Measurements from ENCODE around the gene TTLL4.
A peak's percentile ranks its signal among the peaks of the same experiment; 100 is the strongest.

Gene TTLL4

DNA sequence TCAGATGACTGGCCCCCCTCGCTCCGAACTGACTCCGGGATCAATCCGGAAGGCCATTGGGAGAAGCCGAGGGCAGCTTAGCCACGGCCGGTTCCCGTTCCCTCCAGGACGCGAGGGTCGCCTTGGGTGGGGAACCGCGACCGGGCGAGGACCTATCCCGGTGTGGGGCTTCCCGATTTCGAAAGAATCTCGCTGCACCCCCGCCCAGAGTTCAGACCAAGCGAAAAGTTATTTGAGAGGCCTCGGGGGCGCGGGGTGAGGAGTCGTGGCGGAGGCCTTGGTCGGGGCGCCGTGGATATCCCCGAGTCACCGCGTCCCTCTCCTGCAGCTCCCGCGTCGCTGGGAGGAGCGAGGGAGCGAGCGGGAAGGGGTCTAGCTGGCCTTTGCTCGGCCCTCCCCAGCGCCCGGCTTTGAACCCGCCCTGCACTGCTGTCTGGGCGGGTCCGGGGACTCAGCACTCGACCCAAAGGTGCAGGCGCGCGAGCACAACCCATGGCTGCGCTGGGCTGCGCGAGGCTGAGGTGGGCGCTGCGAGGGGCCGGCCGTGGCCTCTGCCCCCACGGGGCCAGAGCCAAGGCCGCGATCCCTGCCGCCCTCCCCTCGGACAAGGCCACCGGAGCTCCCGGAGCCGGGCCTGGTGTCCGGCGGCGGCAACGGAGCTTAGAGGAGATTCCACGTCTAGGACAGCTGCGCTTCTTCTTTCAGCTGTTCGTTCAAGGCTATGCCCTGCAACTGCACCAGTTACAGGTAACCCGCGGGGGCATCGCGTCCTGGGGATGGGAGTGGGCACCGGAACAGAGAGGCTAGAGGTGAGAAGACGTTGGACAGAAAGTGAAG lies 71.3 kb downstream of the TTLL4 start, which contains the start of gene CYP27A1:
Gene CYP27A1, plus strand, starts transcription at position 457 of the 837 bp plus-strand sequence. Its CDS starts 36 bp downstream, at position 493.
- no peak for DNase-seq (ENCODE audit: insufficient read length, low spot score)
- no peak for FAIRE-seq

DNA sequence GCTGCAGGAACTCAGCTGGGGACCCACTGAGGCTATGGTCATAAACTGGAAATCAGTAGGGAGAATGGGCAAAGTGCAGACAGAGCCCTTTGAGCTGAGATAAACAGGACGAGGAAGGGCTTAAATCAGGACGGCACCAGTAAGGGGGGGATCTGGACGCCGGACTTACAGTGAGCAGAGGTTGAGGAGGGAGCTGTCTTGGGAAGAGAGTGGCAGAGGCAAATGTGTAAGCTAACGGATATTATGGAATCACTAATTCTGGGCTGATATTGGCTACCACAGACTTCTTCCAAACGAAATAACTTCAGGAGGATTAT lies 71.9 kb downstream of the TTLL4 start:
- FAIRE-seq (no peak), DNase-seq (ENCODE audit: insufficient read length, low spot score) (no peak)

DNA sequence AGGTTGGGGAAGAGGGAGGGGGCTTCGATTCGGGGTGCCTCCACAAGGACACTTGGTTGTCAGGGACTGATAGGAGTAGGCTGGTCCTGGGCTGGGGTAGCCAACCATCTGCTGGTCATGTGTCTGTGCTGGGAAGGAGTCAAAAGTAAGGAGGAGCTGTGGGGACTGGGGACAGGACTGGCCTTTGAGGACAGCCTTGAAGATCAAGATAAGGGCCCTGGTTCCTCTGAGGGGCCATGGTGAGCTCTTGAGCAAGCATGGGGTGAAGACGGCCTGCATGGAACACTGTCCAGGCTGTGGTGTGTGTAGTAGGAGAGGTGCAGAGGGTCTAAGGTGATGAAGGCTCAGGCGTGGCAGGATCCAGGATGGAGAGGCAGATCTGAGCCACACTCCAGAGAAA lies 73.1 kb downstream of the TTLL4 start:
- FAIRE-seq (no peak), DNase-seq (ENCODE audit: insufficient read length, low spot score) (no peak)

DNA sequence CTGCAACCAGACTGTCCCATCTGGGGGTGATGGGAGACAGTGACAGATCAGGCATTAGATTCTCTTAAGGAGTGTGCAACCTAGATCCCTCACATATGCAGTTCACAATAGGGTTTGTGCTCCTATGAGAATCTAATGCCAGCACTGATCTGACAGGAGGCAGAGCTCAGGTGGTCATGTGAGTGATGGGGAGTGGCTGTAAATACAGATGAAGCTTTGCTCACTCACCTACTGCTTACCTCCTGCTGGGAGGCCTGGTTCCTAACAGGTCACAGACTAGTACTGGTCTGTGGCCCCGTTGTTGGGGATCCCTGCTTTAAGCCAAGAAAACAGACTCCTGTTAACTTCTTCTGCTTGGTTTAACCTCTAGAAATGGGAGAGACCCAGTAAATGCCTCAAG lies 74.5 kb downstream of the TTLL4 start:
- DNase-seq (ENCODE audit: insufficient read length, low spot score) (no peak), FAIRE-seq (no peak)

DNA sequence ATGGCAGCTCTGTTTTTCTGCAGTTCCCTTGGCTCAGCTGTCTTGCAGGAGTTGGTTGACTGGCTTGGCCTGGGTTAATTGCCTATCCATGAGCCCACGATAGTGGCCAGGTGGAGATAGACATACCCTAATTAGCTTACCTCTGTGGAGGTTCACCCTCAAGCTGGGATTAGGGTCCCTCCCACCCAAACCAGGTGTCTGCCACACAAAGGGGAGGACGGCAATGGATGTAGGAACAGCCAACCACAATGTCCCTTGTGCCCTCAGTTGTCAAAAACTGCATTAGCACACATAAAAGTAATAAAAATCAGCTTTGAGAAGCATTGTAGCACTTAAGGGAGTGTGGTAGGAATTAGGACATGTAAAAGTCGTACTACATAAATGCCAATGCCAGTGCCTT lies 75.5 kb downstream of the TTLL4 start:
- FAIRE-seq (no peak), DNase-seq (ENCODE audit: insufficient read length, low spot score) (no peak)

DNA sequence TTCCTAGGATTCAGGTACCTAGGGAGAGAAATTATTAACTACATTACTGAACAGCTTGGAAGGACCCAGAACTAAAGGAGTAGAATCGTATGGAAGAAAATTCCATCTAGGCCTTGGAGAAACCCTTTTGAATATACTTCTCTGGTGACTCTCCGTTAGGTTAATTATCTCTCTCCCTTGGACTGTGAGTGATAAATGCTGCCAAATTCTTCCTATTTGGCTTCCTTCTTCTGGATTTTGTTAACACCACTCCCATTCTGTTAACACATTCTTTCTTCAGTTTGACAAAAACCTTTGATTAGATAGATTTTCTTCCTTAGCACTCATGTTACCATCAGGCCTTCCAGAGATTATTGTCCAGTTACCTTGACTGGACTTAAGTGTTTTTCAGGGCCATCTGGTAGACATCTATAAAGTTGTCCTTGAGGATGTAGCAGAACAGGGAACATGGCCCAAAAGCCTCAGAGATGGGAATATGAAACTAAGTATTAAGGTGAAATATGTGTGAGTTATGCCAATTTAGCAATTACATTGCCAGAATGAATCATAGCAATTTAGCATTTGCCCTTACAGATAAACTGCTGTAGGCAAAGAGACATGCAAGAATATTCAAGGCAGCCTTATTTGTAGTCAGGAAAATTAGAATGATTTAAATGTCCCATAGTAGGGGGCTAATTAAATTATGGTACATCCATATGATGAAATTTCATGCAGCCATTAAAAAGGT lies 78.1 kb downstream of the TTLL4 start:
- FAIRE-seq (no peak), DNase-seq (ENCODE audit: insufficient read length, low spot score) (no peak)

DNA sequence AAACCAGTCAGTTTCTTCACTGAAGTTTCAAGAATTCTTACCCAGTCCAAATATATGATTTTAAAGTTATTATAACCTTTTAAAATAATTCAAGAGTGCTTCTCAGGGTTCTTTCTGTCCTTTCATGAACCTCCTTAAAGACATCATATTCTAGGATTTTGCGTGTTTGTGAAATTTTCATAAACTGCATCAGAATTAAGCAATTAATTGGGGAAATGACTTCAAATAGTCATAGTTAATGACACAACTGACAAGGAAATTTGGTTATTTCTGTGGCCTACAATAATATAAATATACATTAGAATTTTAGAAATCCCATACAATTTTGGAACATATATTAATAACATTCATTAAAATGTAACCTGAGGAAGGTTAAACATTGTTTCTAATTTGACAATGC lies 81.8 kb downstream of the TTLL4 start:
- FAIRE-seq = no peak
- no peak for DNase-seq (ENCODE audit: insufficient read length, low spot score)

DNA sequence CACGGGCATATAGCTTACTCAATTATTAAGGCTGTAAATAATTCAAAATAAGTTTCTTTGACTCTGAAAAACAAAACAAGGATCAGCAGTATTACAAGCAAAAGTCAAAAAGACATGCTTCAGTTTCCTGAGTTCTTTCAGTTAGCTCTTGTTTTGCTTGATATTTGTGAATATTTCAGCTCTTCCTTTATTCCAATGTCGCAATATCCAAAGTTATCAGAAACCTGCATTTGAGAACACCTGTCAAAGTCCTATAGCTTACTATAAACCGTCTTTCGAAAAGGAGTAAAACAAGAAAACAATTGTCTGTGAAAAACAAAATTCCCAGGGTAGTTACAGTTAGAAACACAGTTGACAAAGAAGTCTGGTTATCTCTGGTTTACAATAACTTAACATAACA lies 86.1 kb downstream of the TTLL4 start:
- FAIRE-seq (no peak), DNase-seq (ENCODE audit: insufficient read length, low spot score) (no peak)

DNA sequence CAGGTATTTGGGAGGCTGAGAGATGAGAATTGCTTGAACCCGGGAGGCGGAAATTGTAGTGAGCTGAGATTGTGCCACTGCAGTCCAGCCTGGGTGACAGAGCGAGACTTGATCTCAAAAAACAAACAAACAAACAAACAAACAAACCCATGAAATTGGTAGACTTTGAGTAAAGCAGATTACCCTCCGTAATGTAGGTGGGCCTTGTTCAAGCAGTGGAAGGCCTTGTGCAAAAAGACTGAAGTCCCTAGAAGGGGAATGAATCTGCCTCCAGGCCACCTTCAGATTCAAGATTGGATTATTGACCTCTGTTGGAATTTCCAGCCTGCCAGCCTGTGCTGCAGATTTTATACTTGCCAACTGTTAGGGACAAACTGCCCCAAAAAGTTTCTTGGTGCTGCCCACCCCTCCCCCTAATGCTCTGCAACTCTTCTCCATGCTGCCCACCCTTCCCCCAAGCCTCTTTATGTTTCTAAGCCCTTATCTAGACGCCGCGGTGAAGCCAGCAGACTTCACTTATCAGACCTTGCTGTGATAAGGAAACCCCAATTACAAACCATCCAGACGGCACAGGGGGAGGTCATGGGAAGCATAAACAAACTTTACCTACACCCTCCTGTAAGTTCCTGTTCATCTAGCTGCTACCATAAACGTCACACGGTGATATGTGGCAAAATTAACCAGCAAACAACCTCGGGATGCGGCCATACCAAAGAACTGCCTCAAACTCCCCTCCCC lies 88.3 kb downstream of the TTLL4 start:
- FAIRE-seq (no peak), DNase-seq (ENCODE audit: insufficient read length, low spot score) (no peak)

DNA sequence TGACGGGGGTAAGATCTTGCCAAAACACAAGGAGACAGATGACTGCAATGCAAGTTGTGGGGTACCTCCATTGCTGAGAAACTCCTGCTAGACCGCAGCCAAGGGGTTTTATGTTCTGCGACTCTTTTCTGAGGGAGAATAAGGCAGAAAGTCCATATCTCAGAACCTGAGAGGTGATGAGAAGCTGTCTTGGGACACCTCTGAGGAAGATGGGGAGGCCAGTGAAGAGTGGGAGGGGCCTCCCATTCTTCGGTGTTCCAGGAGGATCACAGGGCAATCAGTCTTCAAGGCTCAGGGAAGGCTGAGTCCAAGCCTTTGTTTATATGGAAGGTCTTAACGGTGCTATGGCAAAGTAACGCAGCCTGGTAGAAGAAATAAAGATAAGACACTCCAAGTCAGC lies 89.4 kb downstream of the TTLL4 start:
- DNase-seq (ENCODE audit: insufficient read length, low spot score) (no peak), FAIRE-seq (no peak)

DNA sequence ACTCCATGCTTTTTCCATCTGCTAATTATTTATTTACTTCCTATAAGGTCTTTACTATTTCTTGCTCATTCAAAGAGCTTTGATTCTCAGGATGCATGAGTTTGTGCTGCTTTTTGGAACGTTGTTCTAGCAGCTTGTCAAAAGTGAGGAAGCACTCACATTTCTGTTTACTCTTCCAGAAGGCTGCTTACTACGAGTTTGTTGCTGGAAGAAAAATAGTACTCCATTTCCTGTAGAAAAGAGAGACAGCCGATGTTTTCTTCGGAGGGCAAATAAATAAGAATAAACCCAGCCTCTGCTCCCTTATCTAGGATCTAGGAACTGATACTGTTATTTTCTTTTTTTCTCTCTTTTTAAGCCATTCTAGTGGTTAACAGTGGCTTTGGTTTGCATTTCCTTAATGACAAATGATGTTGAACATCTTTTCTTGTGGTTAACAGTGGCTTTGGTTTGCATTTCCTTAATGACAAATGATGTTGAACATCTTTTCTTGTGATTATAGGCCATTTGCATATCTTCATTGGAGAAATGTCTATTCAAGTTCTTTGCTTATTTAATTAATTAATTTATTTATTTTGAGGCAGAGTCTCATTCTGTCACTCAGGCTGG lies 91.9 kb downstream of the TTLL4 start:
- peak; percentile 20 for FAIRE-seq

DNA sequence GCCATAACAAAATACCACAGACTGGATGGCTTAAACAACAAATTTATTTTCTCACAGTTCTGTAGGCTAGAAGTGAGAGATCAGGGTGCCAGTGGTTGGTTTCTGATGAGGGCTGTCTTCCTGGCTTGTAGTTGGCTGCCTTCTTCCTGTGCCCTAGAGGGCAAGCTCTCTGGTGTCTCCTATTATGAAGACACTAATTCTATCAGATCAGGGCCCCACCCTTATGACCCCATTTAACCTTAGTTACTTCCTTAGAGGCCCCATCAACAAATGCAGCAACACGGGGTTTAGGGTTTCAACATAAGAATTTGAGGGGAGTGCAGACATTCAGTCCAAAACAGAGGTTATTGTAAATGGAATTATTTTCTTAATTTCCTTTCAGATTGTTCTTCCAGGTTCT lies 94.2 kb downstream of the TTLL4 start:
- DNase-seq (ENCODE audit: insufficient read length, low spot score) (no peak), FAIRE-seq (no peak)

More for the DNA sequence above, 91.9 kb downstream of the TTLL4 start:
- no peak for DNase-seq (ENCODE audit: insufficient read length, low spot score)

All from HTR-8/SVneo (cell line).